Stimulated activated CD4-positive, alpha-beta T cell treated with anti-CD3 and anti-CD28 coated beads, Interleukin-15, amount 100 ng/mL, for 1 hour (primary cell): Measurements from ENCODE around the gene RAB30.
"Not testable (repeated sequence)": the region's sequence is repeated elsewhere in the genome, so short reads cannot be mapped to it uniquely, and the experiment has no call there.

Source experiments
- DNase-seq, 2 donors: peaks; one replicate each; pipeline ENCODE4 v3.0.0-alpha.2; 2020; ENCODE audit warnings: low read depth in 1 of 2, low spot score in 1 of 2

Gene RAB30

GRCh38 chr11:82988936-82989627, 82.6 kb downstream of the RAB30 start:
- DNase-seq, result no peak

- no peak for DNase-seq
Measured at GRCh38 chr11:82987997-82988396, 83.7 kb downstream of the RAB30 start.

- DNase-seq, result no peak
Measured at GRCh38 chr11:82986446-82986845, 85.3 kb downstream of the RAB30 start.

DNA sequence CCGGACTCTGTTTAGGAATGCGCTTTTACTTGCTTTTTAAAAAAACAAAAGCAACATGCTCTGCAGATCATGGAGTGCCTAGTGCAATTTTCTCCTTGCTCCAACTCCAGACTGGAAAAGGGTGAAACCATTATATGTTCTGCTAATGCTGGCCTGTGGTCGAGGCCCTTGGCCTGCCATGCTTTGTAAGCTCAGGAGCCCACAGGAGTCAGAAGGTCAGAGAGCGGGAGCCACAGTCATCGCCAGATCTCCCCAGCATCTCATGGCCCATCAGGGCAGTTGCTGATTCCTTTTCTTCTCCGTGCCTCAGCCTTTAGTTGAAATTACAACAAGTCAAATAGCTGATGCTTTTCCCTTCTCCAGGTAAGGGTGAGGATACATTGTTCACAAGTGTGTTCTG, 89.8 kb downstream of the RAB30 start:
- no peak for DNase-seq

GRCh38 chr11:82980947-82981346, 90.8 kb downstream of the RAB30 start:
- no peak for DNase-seq

GRCh38 chr11:82980292-82980691, 91.4 kb downstream of the RAB30 start:
- DNase-seq, result no peak

GRCh38 chr11:82979824-82980223, 91.9 kb downstream of the RAB30 start:
- DNase-seq, result no peak

- no peak for DNase-seq
Measured at GRCh38 chr11:82978422-82979099, 93.1 kb downstream of the RAB30 start.

- no peak for DNase-seq
Measured at GRCh38 chr11:82976786-82977185, 94.9 kb downstream of the RAB30 start.

DNA sequence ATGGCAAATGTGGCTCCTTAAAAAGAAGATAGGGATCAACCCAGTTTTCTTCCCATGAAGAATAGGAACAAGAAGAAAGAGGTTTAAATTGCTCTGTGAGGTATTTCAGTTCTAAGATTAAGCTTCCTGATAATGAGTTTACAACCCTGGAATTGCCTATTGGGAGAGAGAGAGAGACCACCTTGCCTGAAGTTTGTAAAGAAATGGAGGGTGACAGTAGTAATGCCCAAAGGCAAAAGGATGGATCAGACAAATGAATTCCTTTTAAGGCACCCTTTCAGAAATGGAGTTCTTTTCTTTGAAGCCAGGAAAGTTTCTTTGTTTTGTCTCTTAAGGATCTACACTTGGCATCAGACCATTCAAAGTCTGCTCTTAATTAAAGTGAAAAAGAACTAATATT, 95.8 kb downstream of the RAB30 start:
- no peak for DNase-seq

DNA sequence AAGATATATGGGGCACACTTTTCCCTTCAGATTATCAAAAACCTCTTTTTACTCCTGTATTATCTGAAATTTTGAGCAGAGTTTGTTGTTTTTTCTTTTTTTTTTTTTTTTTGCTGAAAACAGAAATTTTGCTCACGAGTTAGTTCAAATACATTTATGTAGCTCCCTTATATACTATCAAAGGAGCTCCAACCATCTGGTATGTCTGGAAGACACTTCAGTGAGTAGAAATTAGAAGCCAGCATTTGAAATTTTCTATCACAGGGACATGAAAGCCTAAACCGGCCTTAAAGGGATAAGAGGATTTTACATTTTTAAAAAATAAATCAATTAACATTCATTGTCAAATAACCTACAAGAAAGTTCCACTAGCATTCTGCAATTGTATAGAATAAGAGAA, 96.8 kb downstream of the RAB30 start:
- DNase-seq, result no peak

- no peak for DNase-seq
Measured at GRCh38 chr11:82974135-82974534, 97.6 kb downstream of the RAB30 start.

GRCh38 chr11:82972103-82972502, 99.6 kb downstream of the RAB30 start:
- no peak for DNase-seq

- DNase-seq, result not testable (repeated sequence)
Measured at GRCh38 chr11:82971519-82971946, 100.2 kb downstream of the RAB30 start.

DNA sequence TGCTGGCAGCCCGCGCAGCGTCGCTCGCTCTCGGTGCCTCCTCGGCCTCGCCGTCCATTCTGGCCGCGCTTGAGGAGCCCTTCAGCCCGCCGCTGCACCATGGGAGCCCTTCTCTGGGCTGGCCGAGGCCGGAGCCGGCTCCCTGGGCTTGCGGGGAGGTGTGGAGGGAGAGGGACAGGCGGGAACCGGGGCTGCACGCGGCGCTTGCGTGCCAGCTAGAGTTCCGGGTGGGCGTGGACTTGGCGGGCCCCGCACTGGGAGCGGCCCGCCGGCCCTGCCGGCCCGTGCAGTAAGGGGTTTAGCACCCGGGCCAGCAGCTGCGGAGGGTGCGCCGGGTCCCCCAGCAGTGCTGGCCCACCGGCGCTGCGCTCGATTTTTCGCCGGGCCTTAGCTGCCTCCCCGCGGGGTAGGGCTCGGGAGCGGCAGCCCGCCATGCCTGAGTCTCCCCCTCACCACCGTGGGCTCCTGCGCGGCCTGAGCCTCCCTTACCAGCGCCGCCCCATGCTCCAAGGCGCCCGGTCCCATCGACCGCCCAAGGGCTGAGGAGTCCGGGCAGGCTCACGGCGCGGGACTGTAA, 101.1 kb downstream of the RAB30 start:
- not testable (repeated sequence) for DNase-seq

DNA sequence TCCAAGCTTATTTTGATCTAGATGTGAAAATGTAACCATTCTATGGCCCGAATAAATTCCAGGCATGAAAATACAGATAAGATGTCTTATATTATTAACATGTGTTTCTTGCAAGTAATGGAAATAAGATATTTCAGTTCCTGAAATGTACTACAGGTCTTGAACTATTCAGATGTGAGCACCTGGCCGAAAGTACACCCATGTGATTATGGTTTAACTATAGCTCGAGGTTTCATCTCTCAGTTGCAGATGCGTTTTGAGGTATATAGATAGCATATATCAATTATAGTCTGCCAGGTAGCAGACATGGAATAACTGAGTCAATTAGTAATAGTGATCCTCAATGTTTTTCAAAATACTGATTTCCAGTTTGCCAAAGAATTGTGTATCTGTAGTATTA, 101.9 kb downstream of the RAB30 start:
- DNase-seq, result no peak

- no peak for DNase-seq
Measured at GRCh38 chr11:82967381-82967780, 104.3 kb downstream of the RAB30 start.

- DNase-seq, result not testable (repeated sequence)
Measured at GRCh38 chr11:82962021-82962420, 109.7 kb downstream of the RAB30 start.

DNA sequence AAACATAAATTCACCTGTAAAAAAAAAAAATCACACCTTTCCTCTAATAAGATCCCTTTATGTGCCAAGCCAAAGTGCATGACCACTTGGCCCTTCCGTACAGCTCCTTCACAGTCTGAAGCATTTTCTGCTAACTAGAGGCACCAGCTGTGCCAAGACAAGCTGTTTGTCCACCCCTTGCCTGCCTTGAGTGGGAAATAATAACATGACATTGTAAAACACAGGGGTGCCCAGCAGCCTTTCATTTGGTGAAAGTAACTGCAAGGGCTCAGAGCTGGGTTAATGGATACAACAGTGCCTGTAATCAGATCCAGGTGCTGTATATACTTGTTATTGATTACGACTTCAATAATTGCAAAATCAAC, 110.9 kb downstream of the RAB30 start:
- DNase-seq, result no peak

- no peak for DNase-seq
Measured at GRCh38 chr11:82959987-82960778, 111.5 kb downstream of the RAB30 start.

DNA sequence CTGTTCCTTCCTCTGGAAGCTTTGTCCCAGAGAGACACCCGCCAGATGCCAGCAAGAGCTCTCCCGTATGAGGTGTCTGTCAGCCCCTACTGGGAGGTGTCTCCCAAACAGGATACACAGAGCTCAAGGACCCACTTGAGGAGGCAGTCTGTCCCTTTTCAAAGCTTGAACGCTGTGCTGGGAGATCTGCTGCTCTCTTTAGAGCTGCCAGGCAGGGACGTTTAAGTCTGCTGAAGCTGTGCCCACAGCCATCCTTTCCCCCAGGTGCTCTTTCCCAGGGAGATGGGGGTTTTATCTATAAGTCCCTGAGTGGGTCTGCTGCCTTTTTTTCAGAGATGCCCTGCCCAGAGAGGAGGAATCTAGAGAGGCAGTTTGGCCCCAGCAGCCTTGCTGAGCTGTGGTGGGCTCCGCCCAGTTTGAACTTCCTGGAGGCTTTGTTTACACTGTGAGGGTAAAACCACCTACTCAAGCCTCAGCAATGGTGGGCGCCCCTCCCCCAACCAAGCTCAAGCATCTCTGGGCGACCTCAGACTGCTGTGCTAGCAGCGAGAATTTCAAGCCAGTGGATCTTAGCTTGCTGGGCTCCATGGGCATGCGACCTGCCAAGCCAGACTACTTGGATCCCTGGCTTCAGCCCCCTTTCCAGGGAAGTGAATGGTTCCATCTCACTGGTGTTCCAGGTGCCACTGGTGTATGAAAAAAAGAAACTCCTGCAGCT, 115.8 kb downstream of the RAB30 start:
- DNase-seq, result peak in 1 of 2 donors; percentile 39
